Natural killer cell (primary cell): Measurements from ENCODE around the gene MAB21L2. TPM values are rescaled to one million over a fixed set of nuclear protein-coding genes. Genes with fewer than 3 reads are reported as not detected.

Source experiments
- ATAC-seq, 3 donors: fragments of 150-1000 bp in 2 of 3; fragments of 200-7000 bp in 1 of 3; cut with Tn5 transposase; 1 replicate in 1 of 3; 2 replicates in 2 of 3; pipeline ENCODE4 v1.10.0; 2021; ENCODE audit warnings: mild to moderate bottlenecking in 2 of 3, moderate library complexity in 2 of 3
- DNase-seq, 2 donors: peaks; one replicate each; pipeline versions ENCODE4 v3.0.0 to v3.0.0-alpha.2; 2013 to 2021; ENCODE audit warnings: mixed read lengths in 1 of 2
- H3K27ac ChIP-seq: one replicate; pipeline ENCODE4 v1.5.1; 2013; ENCODE audit warnings: mild to moderate bottlenecking, low read length
- H3K27me3 ChIP-seq: one replicate; pipeline ENCODE4 v1.6.1; 2013; ENCODE audit warnings: low read length; ENCODE audit not compliant: control insufficient read depth, insufficient read depth
- H3K36me3 ChIP-seq: one replicate; pipeline ENCODE4 v1.6.1; 2013; ENCODE audit warnings: low read length; ENCODE audit not compliant: control insufficient read depth, insufficient read depth
- H3K4me1 ChIP-seq: one replicate; pipeline ENCODE4 v1.6.1; 2013; ENCODE audit warnings: low read length; ENCODE audit not compliant: control insufficient read depth, insufficient read depth
- H3K4me3 ChIP-seq: one replicate; pipeline ENCODE4 v1.5.1; 2013; ENCODE audit warnings: low read length
- H3K9me3 ChIP-seq: one replicate; pipeline ENCODE4 v1.6.1; 2013; ENCODE audit warnings: low read length; ENCODE audit not compliant: control insufficient read depth, insufficient read depth
- H3K27ac Mint-ChIP-seq, 2 donors: one replicate each; pipeline ENCODE4 v1.8.0; 2022; ENCODE audit warnings: mild to moderate bottlenecking in 2 of 2, mixed read lengths in 2 of 2, moderate library complexity in 1 of 2
- H3K27me3 Mint-ChIP-seq, 2 donors: one replicate each; pipeline ENCODE4 v1.8.0; 2022; ENCODE audit warnings: low read depth in 2 of 2, mixed read lengths in 2 of 2
- H3K36me3 Mint-ChIP-seq: one replicate; pipeline ENCODE4 v1.8.0; 2022; ENCODE audit warnings: mixed read lengths
- H3K4me1 Mint-ChIP-seq, 2 donors: one replicate each; pipeline ENCODE4 v1.8.0; 2022; ENCODE audit warnings: mixed read lengths in 2 of 2
- H3K4me3 Mint-ChIP-seq: one replicate; pipeline ENCODE4 v1.8.0; 2022; ENCODE audit warnings: mild to moderate bottlenecking, moderate library complexity, mixed read lengths
- H3K9me3 Mint-ChIP-seq, 2 donors: one replicate each; pipeline ENCODE4 v1.8.0; 2022; ENCODE audit warnings: mixed read lengths in 2 of 2
- CTCF ChIP-seq: fragments of 200-600 bp; IDR thresholded peaks from one replicate; pipeline ENCODE4 v1.8.0; 2022; ENCODE audit warnings: antibody characterized with exemption
- WGBS: methylation state at CpG from one replicate; pipeline ENCODE4 v1.1.7; 2013; ENCODE audit warnings: missing lambda C conversion rate; ENCODE audit not compliant: insufficient coverage; 5-methylcytosine and 5-hydroxymethylcytosine counted together
- intact Hi-C: fragments of 100-400 bp; cut with micrococcal nuclease; formaldehyde crosslinking; loops from one replicate; pipeline ENCODE4 v1.14.2; 2022
- total RNA-seq, 4 donors: library from RNA; stranded (reverse); fragments of 120-200 nt in 1 of 4; gene quantifications; one replicate each; pipeline versions ENCODE4 v1.2.3 to v1.2.4, GENCODE V29; 2013 to 2022

Gene MAB21L2
- total RNA-seq, 3 donors from 2014 or later (not counting 1 experiment from before 2014, with no cell fraction given), result not detected

GRCh38 chr4:150572704-150573504 lies 9.0 kb upstream of the MAB21L2 start:
- peak overlapping the region; percentile 37 for H3K27ac ChIP-seq
- Mint-ChIP-seq H3K36me3 (no peaks in the 10 kb centered on the region), H3K9me3 (no peaks in the 10 kb centered on the region), H3K4me3 (peak overlapping the region; percentile 68), H3K4me1 (peaks cover 14 to 23% of the 10 kb centered on the region in 2 donors), H3K27me3 (no peaks in the 10 kb centered on the region), H3K27ac (peak overlapping the region; percentile 89 to 92)
- ATAC-seq, result peak; percentile 81 to 89 (median 87)
- no peaks in the 10 kb centered on the region for H3K9me3 ChIP-seq
- no peak for TF ChIP-seq CTCF
- no peaks in the 10 kb centered on the region for H3K27me3 ChIP-seq
- H3K4me1 ChIP-seq, result peaks cover 8% of the 10 kb centered on the region
- H3K4me3 ChIP-seq, result no peak overlapping the region
- 54% methylated on average over 3 of the region's 5 CpGs for WGBS
- H3K36me3 ChIP-seq, result peaks cover 5% of the 10 kb centered on the region
- DNase-seq, result no peak
- intact Hi-C loops, result no loop called here

- Histone ChIP-seq H3K27me3 (no peaks in the 10 kb centered on the region), H3K4me3 (no peak overlapping the region), H3K4me1 (peaks cover 8% of the 10 kb centered on the region), H3K36me3 (peaks cover 5% of the 10 kb centered on the region), H3K27ac (peak overlapping the region; percentile 37), H3K9me3 (no peaks in the 10 kb centered on the region)
- no CpG with 5 or more reads among the region's 1 CpG for WGBS
- Mint-ChIP-seq H3K4me3 (peak overlapping the region; percentile 68), H3K27ac (peak overlapping the region; percentile 89 to 92), H3K27me3 (no peaks in the 10 kb centered on the region), H3K9me3 (no peaks in the 10 kb centered on the region), H3K4me1 (peaks cover 14 to 23% of the 10 kb centered on the region in 2 donors), H3K36me3 (no peaks in the 10 kb centered on the region)
- peak; percentile 56 to 66 (median 57) for ATAC-seq
- intact Hi-C loops, result no loop called here
- DNase-seq, result no peak
- TF ChIP-seq CTCF, result no peak
Observed at GRCh38 chr4:150573534-150573933, 8.4 kb upstream of the MAB21L2 start.

GRCh38 chr4:150574678-150575077 lies 7.3 kb upstream of the MAB21L2 start:
- Histone ChIP-seq H3K36me3 (no peaks in the 10 kb centered on the region), H3K9me3 (no peaks in the 10 kb centered on the region), H3K27ac (no peak overlapping the region), H3K4me3 (no peak overlapping the region), H3K4me1 (peaks cover 8% of the 10 kb centered on the region), H3K27me3 (no peaks in the 10 kb centered on the region)
- H3K4me3 Mint-ChIP-seq, result no peak overlapping the region
- DNase-seq, result no peak
- H3K36me3 Mint-ChIP-seq, result peaks cover 7% of the 10 kb centered on the region
- no peaks in the 10 kb centered on the region for H3K27me3 Mint-ChIP-seq
- no CpG with 5 or more reads among the region's 3 CpGs for WGBS
- no peak for TF ChIP-seq CTCF
- ATAC-seq, result no peak
- H3K27ac Mint-ChIP-seq, result peak overlapping the region in 1 of 2 donors; percentile 6
- peaks cover 14 to 23% of the 10 kb centered on the region in 2 donors for H3K4me1 Mint-ChIP-seq
- no peaks in the 10 kb centered on the region for H3K9me3 Mint-ChIP-seq
- intact Hi-C loops, result no loop called here
